HG03159 (cell line): ENCODE data around the gene CCNF.
"Not testable (repeated sequence)": the region's sequence is repeated elsewhere in the genome, so short reads cannot be mapped to it uniquely, and the experiment has no call there.

Experiments
- ATAC-seq: cut with Tn5 transposase; IDR thresholded peaks from one replicate; pipeline ENCODE4 v1.9.1; 2021; ENCODE audit warnings: mild to moderate bottlenecking, moderate library complexity; ENCODE audit not compliant: unreplicated experiment

CCNF gene, protein sequence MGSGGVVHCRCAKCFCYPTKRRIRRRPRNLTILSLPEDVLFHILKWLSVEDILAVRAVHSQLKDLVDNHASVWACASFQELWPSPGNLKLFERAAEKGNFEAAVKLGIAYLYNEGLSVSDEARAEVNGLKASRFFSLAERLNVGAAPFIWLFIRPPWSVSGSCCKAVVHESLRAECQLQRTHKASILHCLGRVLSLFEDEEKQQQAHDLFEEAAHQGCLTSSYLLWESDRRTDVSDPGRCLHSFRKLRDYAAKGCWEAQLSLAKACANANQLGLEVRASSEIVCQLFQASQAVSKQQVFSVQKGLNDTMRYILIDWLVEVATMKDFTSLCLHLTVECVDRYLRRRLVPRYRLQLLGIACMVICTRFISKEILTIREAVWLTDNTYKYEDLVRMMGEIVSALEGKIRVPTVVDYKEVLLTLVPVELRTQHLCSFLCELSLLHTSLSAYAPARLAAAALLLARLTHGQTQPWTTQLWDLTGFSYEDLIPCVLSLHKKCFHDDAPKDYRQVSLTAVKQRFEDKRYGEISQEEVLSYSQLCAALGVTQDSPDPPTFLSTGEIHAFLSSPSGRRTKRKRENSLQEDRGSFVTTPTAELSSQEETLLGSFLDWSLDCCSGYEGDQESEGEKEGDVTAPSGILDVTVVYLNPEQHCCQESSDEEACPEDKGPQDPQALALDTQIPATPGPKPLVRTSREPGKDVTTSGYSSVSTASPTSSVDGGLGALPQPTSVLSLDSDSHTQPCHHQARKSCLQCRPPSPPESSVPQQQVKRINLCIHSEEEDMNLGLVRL

GRCh38 chr16:2429034-2429770 lies at the start of gene CCNF:
Gene CCNF, plus strand, starts transcription at chr16:2429447. Its CDS starts 35 bp downstream, at chr16:2429482.
- ATAC-seq, result peak; percentile 87

GRCh38 chr16:2383501-2383900 lies 45.7 kb upstream of the CCNF start:
- no peak for ATAC-seq

- ATAC-seq, result no peak
These were observed 44.8 kb upstream of the CCNF start for GRCh38 chr16:2384426-2384825.

GRCh38 chr16:2385190-2385836 lies 43.9 kb upstream of the CCNF start:
- no peak for ATAC-seq

- ATAC-seq, result not testable (repeated sequence)
These were observed 43.3 kb upstream of the CCNF start for GRCh38 chr16:2385982-2386381.

- ATAC-seq, result no peak
These were observed 42.3 kb upstream of the CCNF start for GRCh38 chr16:2386990-2387389.

DNA sequence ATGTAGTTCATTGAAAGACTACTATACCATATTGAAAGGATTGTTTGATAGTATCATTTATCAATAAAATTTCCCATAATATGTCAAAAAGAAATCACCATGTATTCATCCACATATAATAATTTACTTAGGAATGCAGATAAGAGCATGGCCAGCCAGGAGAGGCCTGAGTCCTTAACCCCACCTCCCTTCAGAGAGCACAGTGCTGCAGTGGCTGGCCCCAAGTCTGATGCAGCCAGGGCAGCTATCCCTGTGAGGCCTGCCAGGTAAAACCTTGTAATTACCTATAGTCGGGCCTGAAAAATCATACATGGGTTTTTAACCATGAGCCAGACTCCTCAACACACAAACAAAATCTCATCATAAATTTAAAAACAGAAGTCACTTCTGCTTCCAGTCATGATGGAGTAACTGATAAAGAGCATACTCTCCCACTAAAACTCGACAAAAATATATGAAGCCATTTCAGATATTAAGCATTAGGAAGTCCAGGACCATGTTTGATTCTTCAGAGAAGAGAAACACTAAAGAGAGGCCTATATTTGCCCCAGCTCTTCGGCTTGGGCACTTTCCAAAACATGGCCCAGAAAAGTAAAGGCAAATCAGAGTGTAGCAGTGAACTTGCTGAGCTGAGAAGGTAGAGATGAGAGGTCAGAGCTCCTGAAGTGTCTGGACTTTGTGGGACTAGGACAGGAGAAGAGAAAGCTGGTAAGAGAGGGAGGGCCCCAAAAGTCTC lies 40.9 kb upstream of the CCNF start:
- no peak for ATAC-seq

- no peak for ATAC-seq
These were observed 40.3 kb upstream of the CCNF start for GRCh38 chr16:2388875-2389433.

DNA sequence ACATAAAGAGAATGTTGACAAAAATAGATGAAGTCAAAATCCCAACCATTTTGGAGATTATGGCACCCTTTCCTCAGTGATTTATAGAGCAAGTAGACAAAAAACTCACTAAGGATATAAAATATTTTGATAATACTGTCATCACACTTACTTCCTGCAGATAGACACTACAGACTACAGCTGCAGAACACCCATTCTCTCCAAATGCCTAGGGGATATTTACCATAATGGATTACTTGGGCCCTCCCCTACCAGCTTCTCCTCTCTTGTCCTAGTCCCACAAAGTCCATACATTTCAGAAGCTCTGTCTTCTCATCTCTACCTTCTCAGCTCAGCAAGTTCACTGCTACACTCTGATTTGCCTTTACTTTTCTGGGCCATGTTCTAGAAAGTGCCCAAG lies 37.2 kb upstream of the CCNF start:
- ATAC-seq, result no peak

DNA sequence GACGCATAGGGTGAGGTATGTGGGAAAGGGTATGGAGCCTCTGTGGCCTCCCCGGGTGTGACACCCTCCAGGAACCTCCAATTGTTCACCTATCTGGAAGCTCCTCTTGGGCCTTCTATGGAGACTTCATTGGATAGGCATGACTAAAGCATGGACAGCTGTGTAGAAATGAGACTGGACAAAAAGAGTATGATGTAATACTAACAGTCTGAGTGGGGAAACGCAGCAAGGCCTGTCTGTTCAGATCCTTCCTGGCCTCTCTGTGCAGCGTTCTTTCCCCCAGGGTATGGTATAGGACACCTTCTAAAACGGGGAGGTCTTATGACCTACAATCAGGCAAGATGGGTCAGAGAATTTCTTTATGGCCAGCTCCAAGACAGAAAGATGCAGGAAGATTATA lies 30.7 kb upstream of the CCNF start:
- ATAC-seq, result no peak

- ATAC-seq, result no peak
These were observed 25.1 kb upstream of the CCNF start for GRCh38 chr16:2404099-2404498.

- no peak for ATAC-seq
These were observed 14.2 kb upstream of the CCNF start for GRCh38 chr16:2415085-2415484.

DNA sequence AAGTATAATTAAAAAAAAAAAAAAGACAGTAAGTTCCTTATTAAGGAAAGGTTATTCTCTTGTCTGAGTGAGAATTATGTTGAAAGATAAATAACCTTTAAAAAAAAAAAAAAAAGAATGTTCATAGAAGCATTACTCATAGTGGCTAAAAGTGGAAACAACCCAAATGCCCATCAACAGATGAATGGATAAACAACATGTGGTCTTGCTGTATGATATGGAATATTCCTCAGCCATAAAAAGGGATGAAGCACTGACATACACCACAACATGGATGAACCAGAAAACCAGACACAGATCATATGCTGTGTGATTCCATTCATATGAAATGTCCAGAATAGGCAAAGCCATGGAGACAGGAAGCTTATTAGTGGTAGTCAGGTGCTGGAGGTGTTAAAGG lies 9.2 kb upstream of the CCNF start:
- ATAC-seq, result no peak

GRCh38 chr16:2422123-2422867 lies 7.0 kb upstream of the CCNF start:
- ATAC-seq, result no peak

DNA sequence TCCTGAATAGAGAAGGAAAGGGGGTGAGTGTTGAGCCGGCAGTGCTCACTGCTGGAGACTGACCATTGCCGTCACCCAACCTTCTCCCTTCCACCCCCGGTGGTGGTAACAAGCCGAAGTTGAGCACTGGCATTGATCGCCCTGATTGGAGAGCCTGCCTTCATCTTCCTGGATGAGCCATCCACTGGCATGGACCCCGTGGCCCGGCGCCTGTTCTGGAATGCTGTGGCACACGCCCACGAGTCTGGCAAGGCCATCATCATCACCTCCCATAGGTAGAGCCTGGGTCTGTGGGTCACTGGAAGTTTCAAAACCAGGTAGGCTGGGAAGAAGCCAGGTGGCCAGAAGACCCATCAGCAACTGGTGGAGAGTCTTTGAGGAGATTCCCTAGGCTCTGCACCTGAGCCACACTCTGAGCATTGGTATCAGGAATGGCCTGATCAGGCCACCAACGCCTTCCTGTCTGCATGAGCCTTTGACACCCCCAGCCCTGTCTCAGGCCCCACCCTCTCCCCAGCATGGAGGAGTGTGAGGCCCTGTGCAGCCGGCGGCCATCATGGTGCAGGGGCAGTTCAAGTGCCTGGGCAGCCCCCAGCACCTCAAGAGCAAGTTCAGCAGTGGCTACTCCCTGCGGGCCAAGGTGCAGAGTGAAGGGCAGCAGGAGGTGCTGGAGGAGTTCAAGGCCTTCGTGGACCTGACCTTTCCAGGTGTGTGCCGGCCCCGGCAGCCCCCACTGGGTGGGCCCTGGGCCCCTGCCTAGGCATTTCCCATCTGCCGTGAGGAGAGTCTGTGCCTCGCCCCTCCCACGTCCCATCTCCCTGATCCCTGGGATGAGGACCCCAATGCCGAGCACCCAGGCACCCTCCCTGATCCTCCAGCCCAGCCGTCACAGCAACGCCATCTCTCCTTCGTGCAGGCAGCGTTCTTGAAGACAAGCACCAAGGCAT lies 4.9 kb upstream of the CCNF start:
- no peak for ATAC-seq

DNA sequence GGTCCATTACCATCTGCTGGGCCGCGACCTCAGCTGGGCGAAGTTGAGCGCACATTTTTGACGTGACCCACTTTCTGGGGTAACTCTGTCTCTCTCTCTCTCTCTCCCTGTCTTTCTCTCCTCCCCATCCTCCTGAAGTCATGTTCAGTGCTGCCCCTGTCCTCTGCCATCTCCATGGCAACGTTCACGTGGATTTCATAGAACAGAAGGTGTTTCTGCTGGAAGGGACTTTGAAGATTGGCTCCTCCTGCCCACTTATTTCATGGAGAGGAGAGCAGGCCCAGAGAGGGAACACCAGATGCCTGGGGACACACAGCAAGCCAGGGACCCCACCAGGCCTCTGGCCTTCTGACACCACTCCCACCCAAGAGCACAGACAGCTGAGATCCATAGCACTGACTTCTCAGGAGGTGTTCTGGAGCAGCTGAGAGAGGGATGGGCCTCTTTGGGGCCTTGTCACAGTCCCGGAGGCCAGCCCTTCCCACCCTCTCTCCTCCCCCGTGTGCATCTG lies 4.2 kb upstream of the CCNF start:
- ATAC-seq, result no peak

- no peak for ATAC-seq
These were observed 3.3 kb upstream of the CCNF start for GRCh38 chr16:2425825-2426430.

DNA sequence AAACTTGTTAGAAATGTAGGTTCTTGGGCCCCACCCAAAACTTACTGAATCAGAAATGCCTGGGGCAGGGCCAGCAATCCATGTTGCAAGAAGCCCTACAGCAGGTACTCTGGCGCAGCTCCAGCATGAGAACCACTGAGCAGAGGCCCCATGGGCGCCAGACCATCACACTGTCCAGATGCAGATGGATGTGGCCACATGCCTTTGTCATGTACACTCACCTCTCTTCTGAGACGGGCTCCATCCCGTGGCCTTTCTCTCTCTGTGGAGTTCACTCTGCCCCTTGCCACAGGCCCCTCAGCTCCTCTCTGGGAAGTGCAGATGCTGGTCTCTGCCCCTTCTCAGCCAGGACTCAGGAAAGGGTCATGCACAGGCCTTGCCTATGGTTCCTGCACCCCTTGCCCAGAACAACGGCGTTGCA lies 2.3 kb upstream of the CCNF start:
- no peak for ATAC-seq
